DND-41 (cell line): ENCODE results near the gene SH3BP2.

ENCODE experiments used
- ATAC-seq: fragments of 200-7000 bp; cut with Tn5 transposase; 3 replicates; pipeline ENCODE4 v1.9.1; 2021; ENCODE audit warnings: low read depth; ENCODE audit not compliant: insufficient read depth
- DNase-seq: peaks from one replicate; pipeline ENCODE4 v3.0.0-alpha.2; 2020
- H2AFZ ChIP-seq: 2 replicates; pipeline ENCODE4 v1.6.0; 2012; ENCODE audit warnings: low read depth, low read length
- H3K27ac ChIP-seq: 2 replicates; pipeline ENCODE4 v1.5.1; 2012; ENCODE audit warnings: low read length, inconsistent platforms
- H3K27me3 ChIP-seq: fragments of 200-600 bp; sonication (generic); 2 replicates; pipeline ENCODE4 v1.6.0; 2012; ENCODE audit warnings: low read length, mild to moderate bottlenecking, inconsistent platforms; ENCODE audit not compliant: insufficient read depth, poor library complexity
- H3K36me3 ChIP-seq: 2 replicates; pipeline ENCODE4 v1.5.1; 2012; ENCODE audit warnings: low read length, inconsistent platforms; ENCODE audit not compliant: insufficient read depth
- H3K4me1 ChIP-seq: 2 replicates; pipeline ENCODE4 v1.5.1; 2012; ENCODE audit warnings: mild to moderate bottlenecking, low read length; ENCODE audit not compliant: insufficient read depth
- H3K4me2 ChIP-seq: 2 replicates; pipeline ENCODE4 v1.6.0; 2012; ENCODE audit warnings: mild to moderate bottlenecking, moderate library complexity, low read length, inconsistent platforms; ENCODE audit not compliant: insufficient read depth
- H3K4me3 ChIP-seq, 2 experiments: fragments of 200-600 bp in 1 of 2; shearing (Covaris generic) in 1 of 2; 2 replicates each; pipeline ENCODE4 v1.5.1; 2012 to 2016; ENCODE audit warnings: inconsistent platforms in 2 of 2, low read length in 2 of 2, mild to moderate bottlenecking in 2 of 2, low read depth in 1 of 2, moderate library complexity in 1 of 2
- H3K79me2 ChIP-seq: 2 replicates; pipeline ENCODE4 v1.6.0; 2012; ENCODE audit warnings: low read length, inconsistent platforms; ENCODE audit not compliant: insufficient read depth
- H3K9ac ChIP-seq: 2 replicates; pipeline ENCODE4 v1.6.0; 2012; ENCODE audit warnings: low read depth, mild to moderate bottlenecking, inconsistent platforms, low read length, moderate library complexity
- H3K9me3 ChIP-seq: 2 replicates; pipeline ENCODE4 v1.5.1; 2012; ENCODE audit warnings: low read length, moderate library complexity, mild to moderate bottlenecking, inconsistent platforms; ENCODE audit not compliant: insufficient read depth, severe bottlenecking
- H4K20me1 ChIP-seq: 2 replicates; pipeline ENCODE4 v1.6.0; 2012; ENCODE audit warnings: low read length; ENCODE audit not compliant: insufficient read depth
- EZH2 ChIP-seq: IDR thresholded peaks from 3 replicates; pipeline ENCODE4 v1.6.1; 2012; ENCODE audit warnings: borderline replicate concordance, low read depth, mild to moderate bottlenecking, moderate library complexity, low read length, inconsistent platforms; ENCODE audit not compliant: severe bottlenecking
- TF ChIP-seq, protein P1 (sequence below): IDR thresholded peaks from 2 replicates; pipeline ENCODE4 v1.5.1; 2012; ENCODE audit warnings: borderline replicate concordance, low read length, moderate library complexity, mild to moderate bottlenecking; ENCODE audit not compliant: poor library complexity, severe bottlenecking; ENCODE audit errors: extremely low read depth

The SH3BP2 gene

DNA sequence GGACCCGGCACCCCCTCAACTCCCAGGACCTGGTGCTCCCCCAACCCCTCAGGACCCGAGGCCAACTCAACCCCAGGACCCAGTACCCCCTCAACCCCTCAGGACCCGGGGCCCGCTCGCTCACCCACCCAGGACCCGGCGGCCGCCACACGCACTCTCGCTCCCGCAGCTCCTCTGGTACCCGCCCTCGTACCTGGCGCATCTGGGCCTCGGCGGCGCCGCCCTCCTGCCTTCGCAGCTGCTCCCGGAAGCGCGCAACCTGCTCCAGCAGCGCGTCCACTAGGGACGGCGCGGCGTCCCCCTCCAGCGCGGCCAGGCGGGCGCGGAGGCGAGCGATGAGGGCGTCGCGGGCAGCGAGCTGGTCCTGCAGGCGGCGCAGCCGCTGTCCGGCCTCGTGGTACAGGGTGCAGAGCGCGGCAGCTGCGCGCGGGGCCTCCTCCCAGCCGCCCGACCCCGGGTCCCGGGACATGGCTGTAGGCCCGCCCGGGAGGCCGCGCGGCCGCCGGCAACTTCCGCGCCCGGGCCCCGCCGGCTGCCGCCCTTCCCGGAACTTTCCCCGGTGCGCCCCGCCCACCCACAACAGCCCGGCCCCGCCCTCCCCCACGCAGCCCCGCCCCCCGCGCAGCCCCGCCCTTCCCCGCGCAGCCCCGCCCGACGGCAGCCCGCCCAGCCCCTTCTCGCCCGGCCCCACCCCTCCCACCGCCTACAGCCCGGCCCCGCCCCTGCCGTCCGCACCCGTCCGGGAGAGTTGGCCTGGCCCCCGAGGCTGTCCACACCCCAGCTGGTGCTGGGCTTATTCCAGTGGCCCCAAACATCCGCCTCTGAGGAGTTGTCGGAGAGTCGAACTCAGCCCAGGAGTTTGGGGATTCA is 36.8 kb upstream of the SH3BP2 start, which contains the start of gene TNIP2:
TNIP2 (minus strand) TSS at position 516 of the 870 bp plus-strand sequence; CDS start at position 469, 47 bp downstream.
- Histone ChIP-seq H2AFZ (peak within 1 kb of the TSS; percentile 90), H3K9me3 (no peaks in the 10 kb centered on the region), H3K79me2 (peaks cover 35% of the 10 kb centered on the region), H3K4me3 (peak within 1 kb of the TSS; percentile 67 to 94), H3K36me3 (peaks cover 7% of the 10 kb centered on the region; the same call in 1 of the 2 replicates), H3K4me1 (peaks cover 17% of the 10 kb centered on the region), H3K27me3 (no peaks in the 10 kb centered on the region), H3K9ac (peak within 1 kb of the TSS; percentile 85), H3K4me2 (peak within 1 kb of the TSS; percentile 88), H4K20me1 (peaks cover 13% of the 10 kb centered on the region), H3K27ac (peak within 1 kb of the TSS; percentile 71)
- peak; percentile 77 for ATAC-seq
- TF ChIP-seq, protein P1, sequence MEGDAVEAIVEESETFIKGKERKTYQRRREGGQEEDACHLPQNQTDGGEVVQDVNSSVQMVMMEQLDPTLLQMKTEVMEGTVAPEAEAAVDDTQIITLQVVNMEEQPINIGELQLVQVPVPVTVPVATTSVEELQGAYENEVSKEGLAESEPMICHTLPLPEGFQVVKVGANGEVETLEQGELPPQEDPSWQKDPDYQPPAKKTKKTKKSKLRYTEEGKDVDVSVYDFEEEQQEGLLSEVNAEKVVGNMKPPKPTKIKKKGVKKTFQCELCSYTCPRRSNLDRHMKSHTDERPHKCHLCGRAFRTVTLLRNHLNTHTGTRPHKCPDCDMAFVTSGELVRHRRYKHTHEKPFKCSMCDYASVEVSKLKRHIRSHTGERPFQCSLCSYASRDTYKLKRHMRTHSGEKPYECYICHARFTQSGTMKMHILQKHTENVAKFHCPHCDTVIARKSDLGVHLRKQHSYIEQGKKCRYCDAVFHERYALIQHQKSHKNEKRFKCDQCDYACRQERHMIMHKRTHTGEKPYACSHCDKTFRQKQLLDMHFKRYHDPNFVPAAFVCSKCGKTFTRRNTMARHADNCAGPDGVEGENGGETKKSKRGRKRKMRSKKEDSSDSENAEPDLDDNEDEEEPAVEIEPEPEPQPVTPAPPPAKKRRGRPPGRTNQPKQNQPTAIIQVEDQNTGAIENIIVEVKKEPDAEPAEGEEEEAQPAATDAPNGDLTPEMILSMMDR = peak; percentile 32
- TF ChIP-seq EZH2 = no peak
- peak; percentile 76 for DNase-seq

DNA sequence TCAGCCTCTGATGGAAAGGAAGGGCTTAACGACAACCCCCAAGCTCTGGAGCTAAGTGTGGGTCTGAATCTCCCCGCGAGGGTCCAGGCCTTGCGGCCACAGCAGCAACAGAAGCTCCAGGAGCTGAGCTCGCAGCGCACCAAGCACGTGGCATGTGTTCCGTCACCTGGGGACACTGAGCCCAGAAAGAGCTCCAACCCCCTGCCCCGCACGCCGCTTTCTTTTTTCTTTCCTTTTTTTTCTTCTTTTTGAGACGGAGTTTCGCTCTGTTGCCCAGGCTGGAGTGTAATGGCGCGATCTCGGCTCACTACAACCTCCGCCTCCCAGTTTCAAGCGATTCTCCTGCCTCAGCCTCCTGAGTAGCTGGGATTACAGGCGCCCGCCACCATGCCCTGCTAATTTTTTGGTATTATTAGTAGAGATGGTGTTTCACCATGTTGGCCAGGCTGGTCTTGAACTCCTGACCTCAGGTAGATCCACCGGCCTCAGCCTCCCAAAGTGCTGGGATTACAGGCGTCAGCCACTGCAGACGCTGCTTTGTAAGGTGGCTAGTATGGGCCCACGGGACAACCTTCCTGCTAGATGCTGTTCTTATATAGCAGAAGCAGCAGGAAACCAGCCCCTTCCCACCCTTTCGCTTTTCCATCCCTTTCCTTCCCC is 36.1 kb upstream of the SH3BP2 start:
- peak overlapping the region; percentile 46; the same call in 1 of the 2 replicates for H3K9ac ChIP-seq
- TF ChIP-seq, protein P1 = no peak
- TF ChIP-seq EZH2 = no peak
- peak overlapping the region; percentile 88 for H3K4me2 ChIP-seq
- peaks cover 17% of the 10 kb centered on the region for H3K4me1 ChIP-seq
- peak overlapping the region; percentile 89 for H2AFZ ChIP-seq
- peaks cover 13% of the 10 kb centered on the region for H4K20me1 ChIP-seq
- H3K36me3 ChIP-seq = peaks cover 7% of the 10 kb centered on the region; the same call in 1 of the 2 replicates
- no peaks in the 10 kb centered on the region for H3K9me3 ChIP-seq
- H3K27ac ChIP-seq = no peak overlapping the region
- ATAC-seq = no peak
- peaks cover 35% of the 10 kb centered on the region for H3K79me2 ChIP-seq
- no peaks in the 10 kb centered on the region for H3K27me3 ChIP-seq
- peak overlapping the region; percentile 12 to 70; a peak in 3 of 4 replicates for H3K4me3 ChIP-seq
- DNase-seq = no peak

DNA sequence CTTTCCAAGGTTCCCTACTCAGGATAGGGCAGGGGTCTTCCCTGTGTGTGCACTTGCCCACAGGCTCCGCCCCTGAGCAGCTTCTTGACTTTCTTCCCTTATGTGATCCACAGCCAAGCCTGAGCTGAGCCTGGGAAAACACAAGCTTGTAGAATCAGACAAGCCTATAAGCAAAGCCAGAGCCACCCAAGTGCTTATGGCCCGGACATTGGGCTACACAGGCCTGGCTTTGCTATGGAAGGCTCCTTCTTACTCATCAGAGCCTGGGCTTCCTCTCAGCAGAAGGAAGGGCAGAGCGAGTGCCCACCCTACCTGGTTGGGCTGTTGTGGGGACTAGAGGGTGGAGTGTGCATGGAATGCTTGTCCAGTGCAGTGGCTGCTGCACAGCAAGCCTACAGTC is 35.5 kb upstream of the SH3BP2 start:
- H3K4me1 ChIP-seq = peaks cover 17% of the 10 kb centered on the region
- H3K9ac ChIP-seq = no peak overlapping the region
- ATAC-seq (no peak), DNase-seq (no peak)
- TF ChIP-seq, protein P1 = no peak
- no peak for TF ChIP-seq EZH2
- no peak overlapping the region for H3K4me3 ChIP-seq
- H3K27ac ChIP-seq = no peak overlapping the region
- peaks cover 11% of the 10 kb centered on the region for H4K20me1 ChIP-seq
- H3K4me2 ChIP-seq = no peak overlapping the region
- no peaks in the 10 kb centered on the region for H3K9me3 ChIP-seq
- H2AFZ ChIP-seq = no peak overlapping the region
- H3K27me3 ChIP-seq = no peaks in the 10 kb centered on the region
- H3K79me2 ChIP-seq = peaks cover 30% of the 10 kb centered on the region
- peaks cover 4% of the 10 kb centered on the region; the same call in 1 of the 2 replicates for H3K36me3 ChIP-seq
